Prostate gland (tissue), 2 donors: ENCODE data around the gene C22orf23. TPM values are rescaled to one million over a fixed set of nuclear protein-coding genes. Genes with fewer than 3 reads are reported as not detected.

Experiments
- DNase-seq: peaks from one replicate; pipeline ENCODE4 v3.0.0-alpha.2; 2019; ENCODE audit warnings: low spot score
- H3K27ac ChIP-seq, 2 donors: fragments of 200-600 bp; sonication (generic); 2 replicates each; pipeline ENCODE4 v1.5.1; 2017 to 2019
- H3K27me3 ChIP-seq: fragments of 200-600 bp; sonication (generic); replicated peaks from 2 replicates; pipeline ENCODE4 v1.5.1; 2019; ENCODE audit not compliant: insufficient read depth
- H3K36me3 ChIP-seq, 2 donors: fragments of 200-600 bp; sonication (generic); 1 replicate in 1 of 2; 2 replicates in 1 of 2; pipeline versions ENCODE4 v1.5.1 to v1.8.1; 2017 to 2019
- H3K4me1 ChIP-seq: fragments of 200-600 bp; sonication (generic); replicated peaks from 2 replicates; pipeline ENCODE4 v1.5.1; 2019
- H3K4me3 ChIP-seq, 2 donors: fragments of 200-600 bp; sonication (generic); 2 replicates each; pipeline ENCODE4 v1.5.1; 2017 to 2019
- H3K9me3 ChIP-seq: fragments of 200-600 bp; sonication (generic); 2 replicates; pipeline ENCODE4 v1.5.1; 2017
- CTCF ChIP-seq, 4 experiments: fragments of 200-600 bp in 2 of 4; fragments of 450-650 bp in 2 of 4; sonication (generic) in 2 of 4; IDR thresholded peaks; 1 replicate in 3 of 4; 2 replicates in 1 of 4; pipeline ENCODE4 v1.5.1; 2016 to 2019; ENCODE audit warnings: antibody characterized with exemption in 4 of 4, mild to moderate bottlenecking in 2 of 4, moderate library complexity in 2 of 4
- POLR2A ChIP-seq: fragments of 450-650 bp; IDR thresholded peaks from one replicate; pipeline ENCODE4 v1.6.1; 2016; ENCODE audit warnings: antibody characterized with exemption, mild to moderate bottlenecking
- POLR2AphosphoS5 ChIP-seq: sonication (generic); formaldehyde crosslinking; IDR thresholded peaks from one replicate; pipeline ENCODE4 v1.6.1; 2017; ENCODE audit warnings: antibody characterized with exemption
- WGBS: methylation state at CpG from one replicate; pipeline ENCODE4 v1.1.5; 2018; 5-methylcytosine and 5-hydroxymethylcytosine counted together
- intact Hi-C: fragments of 100-400 bp; cut with DNase I; formaldehyde crosslinking; loops from one replicate; pipeline ENCODE4 v1.14.2; 2022
- total RNA-seq, 2 donors: library from RNA; depleted of rRNA; stranded (reverse); fragments of >200 nt; gene quantifications; one replicate each; pipeline ENCODE4 v1.1.0, GENCODE V29; 2016

C22orf23 gene
- total RNA-seq, 2 donors from 2014 or later = 9.7 TPM; not detected in 1

GRCh38 chr22:37931893-37932389 is 21.5 kb downstream of the C22orf23 start:
- 79% methylated on average over 6 of the region's 6 CpGs for WGBS
- H3K27ac ChIP-seq = no peak overlapping the region

GRCh38 chr22:37930952-37931440 is 22.4 kb downstream of the C22orf23 start:
- Histone ChIP-seq H3K4me3 (no peak overlapping the region), H3K36me3 (peaks cover 0 to 15% of the 10 kb centered on the region in 2 donors), H3K9me3 (no peaks in the 10 kb centered on the region), H3K27me3 (no peaks in the 10 kb centered on the region), H3K27ac (no peak overlapping the region), H3K4me1 (peaks cover 17% of the 10 kb centered on the region)
- intact Hi-C loops = no loop called here
- TF ChIP-seq POLR2AphosphoS5 (no peak), POLR2A (no peak)
- no peak for DNase-seq
- WGBS = 67% methylated on average over 2 of the region's 2 CpGs

More at GRCh38 chr22:37931893-37932389, 21.5 kb downstream of the C22orf23 start:
- peaks cover 0 to 8% of the 10 kb centered on the region in 2 donors for H3K36me3 ChIP-seq
- no peaks in the 10 kb centered on the region for H3K9me3 ChIP-seq
- no peak for DNase-seq
- intact Hi-C loops = loop anchor here (1.0 to 2.0 kb wide), 2 partner anchors 25 to 43 kb away; partner anchors contain the start of gene MICALL1
- no peaks in the 10 kb centered on the region for H3K27me3 ChIP-seq
- H3K4me3 ChIP-seq = no peak overlapping the region
- H3K4me1 ChIP-seq = peaks cover 17% of the 10 kb centered on the region
- TF ChIP-seq CTCF (IDR thresholded peaks at IDR 0.05) = no peak
- TF ChIP-seq POLR2A = no peak

- peaks cover 17% of the 10 kb centered on the region for H3K4me1 ChIP-seq
- no peak overlapping the region for H3K4me3 ChIP-seq
- no peak for DNase-seq
- H3K36me3 ChIP-seq = peaks cover 0 to 20% of the 10 kb centered on the region in 2 donors
- TF ChIP-seq POLR2AphosphoS5 (no peak), POLR2A (no peak), CTCF (IDR thresholded peaks at IDR 0.05) (peak in 3 of 4 experiments; percentile 14 to 38 (median 37))
- no peaks in the 10 kb centered on the region for H3K9me3 ChIP-seq
- H3K27ac ChIP-seq = peak overlapping the region in 1 of 2 donors; percentile 48
- intact Hi-C loops = no loop called here
- H3K27me3 ChIP-seq = no peaks in the 10 kb centered on the region
- WGBS = 64% methylated on average over 11 of the region's 11 CpGs
These were observed 23.0 kb downstream of the C22orf23 start for GRCh38 chr22:37930270-37930951.

GRCh38 chr22:37929390-37929789 is 24.0 kb downstream of the C22orf23 start:
- no peak overlapping the region for H3K4me3 ChIP-seq
- peak overlapping the region in 1 of 2 donors; percentile 48 for H3K27ac ChIP-seq
- TF ChIP-seq POLR2AphosphoS5 = peak; percentile 44
- no peak for TF ChIP-seq POLR2A
- peak; percentile 78 for DNase-seq
- H3K9me3 ChIP-seq = no peaks in the 10 kb centered on the region
- H3K4me1 ChIP-seq = peaks cover 17% of the 10 kb centered on the region
- 63% methylated on average over 5 of the region's 5 CpGs for WGBS
- no peaks in the 10 kb centered on the region for H3K27me3 ChIP-seq
- intact Hi-C loops = no loop called here
- peaks cover 0 to 20% of the 10 kb centered on the region in 2 donors for H3K36me3 ChIP-seq

- intact Hi-C loops = no loop called here
- 96% methylated on average over 5 of the region's 5 CpGs for WGBS
- no peaks in the 10 kb centered on the region for H3K27me3 ChIP-seq
- DNase-seq = no peak
- peaks cover 3% of the 10 kb centered on the region for H3K4me1 ChIP-seq
- H3K9me3 ChIP-seq = no peaks in the 10 kb centered on the region
- no peak for TF ChIP-seq CTCF (IDR thresholded peaks at IDR 0.05)
- no peak for TF ChIP-seq POLR2AphosphoS5
- no peak for TF ChIP-seq POLR2A
- H3K36me3 ChIP-seq = peaks cover 0 to 20% of the 10 kb centered on the region in 2 donors
- no peak overlapping the region for H3K4me3 ChIP-seq
- H3K27ac ChIP-seq = no peak overlapping the region
These were observed 25.8 kb downstream of the C22orf23 start for GRCh38 chr22:37927637-37927936.
